GM19193 (cell line): ENCODE data around the gene KCNIP1.

Experiments
- POLR2A ChIP-seq: IDR thresholded peaks from 4 replicates; pipeline ENCODE4 v1.6.1; 2011; ENCODE audit not compliant: insufficient read depth, insufficient read length; ENCODE audit errors: extremely low read depth

KCNIP1 gene

DNA sequence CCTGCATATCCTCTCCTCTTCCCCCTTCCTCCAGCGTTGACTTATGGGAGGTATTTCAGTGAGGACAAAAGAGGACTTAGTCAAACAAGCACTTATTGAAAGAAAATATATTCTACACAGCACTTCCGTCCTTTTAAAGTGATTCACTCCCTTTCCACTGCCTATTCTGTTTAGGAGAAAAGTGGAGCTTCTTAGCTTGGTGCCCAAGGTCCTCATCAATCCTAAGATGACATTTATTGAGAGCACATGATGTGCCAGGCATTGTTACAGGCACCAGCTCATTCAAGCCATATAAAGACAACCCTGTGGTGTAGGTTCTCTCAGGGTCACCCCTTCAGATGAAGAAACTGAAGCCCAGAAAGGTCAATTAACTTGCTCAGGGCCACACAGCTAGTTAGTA, 95.9 kb downstream of the KCNIP1 start:
- no peak for TF ChIP-seq POLR2A

- TF ChIP-seq POLR2A, result no peak
Observed at GRCh38 chr5:170601619-170602018, 97.8 kb downstream of the KCNIP1 start.

DNA sequence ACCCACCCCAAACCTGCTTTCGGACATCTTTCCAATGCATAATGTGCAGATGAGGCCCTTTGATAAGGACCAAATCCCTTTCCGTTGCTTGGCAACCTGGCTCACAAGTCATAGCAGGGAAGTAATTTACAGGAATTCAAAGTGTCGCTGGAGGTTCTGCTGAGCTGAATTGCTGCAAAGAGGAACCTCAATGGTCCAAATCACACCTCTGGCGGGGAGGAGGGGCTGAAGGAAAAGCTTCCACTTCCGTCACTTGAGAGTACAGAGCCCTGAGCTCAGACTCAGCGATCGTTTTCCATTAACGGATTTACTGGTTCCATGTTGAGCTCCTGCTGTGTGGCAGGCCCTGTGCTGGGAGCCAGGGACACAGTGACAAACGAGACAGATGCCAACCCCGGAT, 99.3 kb downstream of the KCNIP1 start:
- TF ChIP-seq POLR2A, result no peak

- TF ChIP-seq POLR2A, result no peak
Observed at GRCh38 chr5:170603578-170604565, 100.1 kb downstream of the KCNIP1 start.

DNA sequence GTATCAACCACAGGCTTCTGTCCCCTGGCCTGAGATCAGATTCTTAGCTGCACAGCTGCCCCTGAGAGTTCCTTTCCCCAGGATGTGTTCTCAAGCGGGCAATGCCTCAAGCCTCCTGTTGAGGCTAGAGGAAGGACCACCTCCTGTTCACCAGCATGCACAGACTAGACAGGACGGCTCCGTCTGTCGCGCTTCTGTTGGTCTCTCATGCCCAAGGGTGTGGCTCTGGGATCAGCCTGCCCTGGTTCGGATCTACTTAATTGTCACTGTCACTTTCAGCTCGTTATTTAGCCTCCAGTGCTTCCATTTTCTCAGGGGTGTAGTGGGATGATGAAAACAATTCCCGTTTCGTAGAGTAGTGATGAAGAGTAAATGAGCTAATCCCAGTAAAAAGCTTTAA, 103.1 kb downstream of the KCNIP1 start:
- no peak for TF ChIP-seq POLR2A

DNA sequence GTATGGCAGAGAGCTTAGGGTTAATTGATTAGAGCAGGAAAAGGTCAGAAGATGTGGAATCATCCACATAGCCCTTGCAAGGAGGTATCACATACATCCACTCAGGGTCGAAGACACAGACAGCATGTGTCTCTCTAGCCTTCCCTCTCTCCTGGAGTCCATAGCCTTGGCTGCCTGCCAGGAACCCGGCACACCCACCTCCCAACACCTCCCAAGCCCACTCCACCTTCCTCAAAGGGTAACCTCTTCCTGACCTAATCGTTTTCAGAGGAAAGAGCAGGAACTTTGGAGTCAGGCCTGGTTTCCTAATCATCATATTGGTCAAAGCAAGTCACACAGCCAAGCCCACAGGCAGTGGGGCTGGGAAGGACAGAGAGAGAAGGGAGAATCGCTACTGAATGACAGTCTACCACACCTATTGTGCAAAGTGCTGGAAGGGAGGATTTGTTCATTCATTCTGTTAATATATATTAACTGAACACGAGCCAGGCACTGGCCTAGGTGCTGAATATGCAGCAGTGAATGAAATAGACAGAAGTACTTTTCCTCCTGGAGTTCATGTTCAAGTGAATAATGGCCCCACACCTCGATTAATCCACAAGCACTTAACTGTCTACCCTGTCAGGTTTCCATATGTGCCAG, 107.8 kb downstream of the KCNIP1 start:
- TF ChIP-seq POLR2A, result no peak

DNA sequence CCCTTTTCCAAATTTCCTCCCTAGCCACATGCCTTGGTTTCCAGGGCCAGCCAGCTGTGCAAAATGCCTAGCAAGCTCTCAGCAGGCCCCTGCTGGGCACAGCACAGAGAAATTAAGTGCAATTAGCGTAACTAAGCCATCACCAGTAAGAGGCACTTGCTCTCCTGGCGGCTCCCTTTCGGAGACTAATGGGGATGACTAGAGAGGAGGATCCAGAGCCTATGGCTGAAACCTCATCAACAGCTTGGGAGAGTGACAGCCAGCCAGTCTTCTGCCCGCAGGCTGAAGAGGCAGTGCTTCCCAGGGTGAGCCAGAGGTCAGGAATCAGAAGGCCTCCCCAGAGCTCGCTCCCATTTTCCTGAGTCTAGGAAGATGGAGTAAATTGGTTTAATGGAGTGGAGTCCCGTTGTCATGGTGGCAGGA, 108.4 kb downstream of the KCNIP1 start:
- no peak for TF ChIP-seq POLR2A

DNA sequence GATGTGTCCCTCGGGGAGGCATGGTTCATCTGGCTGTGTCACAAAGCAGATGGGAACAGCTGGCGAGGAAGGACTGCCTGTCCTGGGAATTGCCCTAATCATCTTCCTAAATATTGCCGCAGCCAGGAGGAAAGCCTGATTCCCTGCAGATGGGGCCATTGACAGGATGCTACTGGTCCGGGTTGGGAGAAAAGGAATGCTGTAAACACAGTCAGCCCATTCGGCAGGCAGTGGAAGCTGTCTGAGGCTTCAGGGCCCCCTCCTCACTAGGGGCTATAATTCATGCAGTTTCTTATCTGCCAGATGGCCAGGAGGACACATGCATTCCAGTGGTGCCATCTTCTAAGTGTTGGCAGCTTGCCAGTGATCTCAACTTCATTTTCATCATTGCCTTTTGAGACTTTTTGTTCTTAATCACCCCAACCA, 110.3 kb downstream of the KCNIP1 start:
- no peak for TF ChIP-seq POLR2A

DNA sequence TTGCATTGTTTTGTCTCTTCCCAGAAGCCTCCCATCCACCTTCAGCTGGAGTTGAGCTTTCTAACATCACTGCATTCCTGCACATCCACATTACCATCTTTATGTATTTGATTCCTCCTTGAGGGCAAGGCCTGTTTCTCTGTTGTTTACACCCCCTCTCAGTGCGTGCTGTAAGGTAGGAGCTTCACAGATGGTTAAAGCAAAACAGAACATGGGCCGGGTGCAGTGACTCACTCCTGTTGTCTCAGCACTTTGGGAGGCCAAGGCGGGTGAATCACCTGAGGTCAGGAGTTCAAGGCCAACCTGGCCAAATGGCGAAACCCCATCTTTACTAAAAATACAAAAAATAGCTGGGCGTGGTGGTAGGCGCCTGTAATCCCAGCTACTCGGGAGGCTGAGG, 110.9 kb downstream of the KCNIP1 start:
- TF ChIP-seq POLR2A, result no peak

DNA sequence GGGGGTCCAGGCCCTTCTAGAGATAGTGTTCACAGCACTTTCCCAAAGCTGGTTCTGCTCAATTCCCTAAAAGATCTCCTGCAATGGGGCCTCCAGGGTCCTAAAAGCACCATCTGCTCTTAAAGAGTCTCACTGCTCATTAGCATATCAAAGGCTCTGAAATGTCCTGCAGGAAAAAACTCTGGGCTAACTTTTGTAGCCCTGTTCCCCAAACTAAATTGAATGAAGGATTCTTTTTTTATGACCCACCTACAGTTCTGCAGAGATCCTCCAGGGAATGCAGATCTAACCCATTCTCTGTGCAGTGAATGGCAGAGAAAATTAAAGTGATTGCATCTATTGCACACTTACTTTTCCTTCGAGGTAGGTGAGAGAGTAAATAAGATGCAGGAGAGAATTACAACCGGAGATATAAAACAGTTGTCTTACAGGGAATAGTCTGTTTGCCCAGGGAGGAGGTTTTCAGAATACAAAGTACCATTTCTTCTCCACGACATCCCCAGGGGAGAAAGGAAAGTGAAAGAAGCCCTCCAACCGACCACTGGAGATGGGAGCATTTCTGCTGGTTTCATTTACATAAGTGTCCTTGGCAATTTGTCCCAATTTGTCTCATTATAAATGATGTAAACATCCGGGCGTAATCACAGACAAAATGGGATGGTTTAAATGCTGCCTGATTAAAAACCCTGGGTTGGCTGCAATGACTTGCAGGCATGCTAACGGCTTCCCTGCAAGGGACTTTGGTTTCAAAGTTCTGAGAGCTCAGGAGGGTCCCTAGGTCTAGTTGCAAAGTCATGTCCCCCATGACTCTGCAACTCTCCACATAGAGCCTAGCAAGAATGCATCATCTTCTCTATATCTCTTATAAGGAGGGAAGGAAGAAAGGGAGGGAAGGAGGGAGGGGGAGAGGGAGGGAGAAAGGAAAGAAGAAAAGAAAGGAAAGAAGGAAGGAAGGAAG, 114.0 kb downstream of the KCNIP1 start:
- TF ChIP-seq POLR2A, result no peak

DNA sequence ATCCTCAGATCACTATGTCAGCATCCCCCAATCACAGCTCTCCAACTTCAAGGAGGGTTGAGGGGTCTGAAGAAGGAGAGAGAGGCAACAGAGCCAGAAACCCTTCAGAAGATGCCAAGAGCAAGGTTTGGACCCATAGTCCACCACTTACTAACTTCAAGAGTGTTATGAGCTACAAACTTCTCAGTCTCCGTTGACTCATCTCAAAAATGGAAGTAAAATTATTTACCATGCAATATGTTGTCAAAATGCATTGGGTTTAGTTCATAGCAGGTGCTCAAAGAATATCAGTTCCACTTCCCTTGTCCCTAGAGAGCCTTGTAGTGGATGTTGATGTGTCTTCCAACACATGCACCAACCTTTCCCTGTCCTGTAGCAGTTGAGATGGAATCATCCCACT, 116.0 kb downstream of the KCNIP1 start:
- TF ChIP-seq POLR2A, result no peak

- TF ChIP-seq POLR2A, result no peak
Observed at GRCh38 chr5:170622933-170623332, 119.1 kb downstream of the KCNIP1 start.

GRCh38 chr5:170623576-170624181, 119.9 kb downstream of the KCNIP1 start:
- no peak for TF ChIP-seq POLR2A

DNA sequence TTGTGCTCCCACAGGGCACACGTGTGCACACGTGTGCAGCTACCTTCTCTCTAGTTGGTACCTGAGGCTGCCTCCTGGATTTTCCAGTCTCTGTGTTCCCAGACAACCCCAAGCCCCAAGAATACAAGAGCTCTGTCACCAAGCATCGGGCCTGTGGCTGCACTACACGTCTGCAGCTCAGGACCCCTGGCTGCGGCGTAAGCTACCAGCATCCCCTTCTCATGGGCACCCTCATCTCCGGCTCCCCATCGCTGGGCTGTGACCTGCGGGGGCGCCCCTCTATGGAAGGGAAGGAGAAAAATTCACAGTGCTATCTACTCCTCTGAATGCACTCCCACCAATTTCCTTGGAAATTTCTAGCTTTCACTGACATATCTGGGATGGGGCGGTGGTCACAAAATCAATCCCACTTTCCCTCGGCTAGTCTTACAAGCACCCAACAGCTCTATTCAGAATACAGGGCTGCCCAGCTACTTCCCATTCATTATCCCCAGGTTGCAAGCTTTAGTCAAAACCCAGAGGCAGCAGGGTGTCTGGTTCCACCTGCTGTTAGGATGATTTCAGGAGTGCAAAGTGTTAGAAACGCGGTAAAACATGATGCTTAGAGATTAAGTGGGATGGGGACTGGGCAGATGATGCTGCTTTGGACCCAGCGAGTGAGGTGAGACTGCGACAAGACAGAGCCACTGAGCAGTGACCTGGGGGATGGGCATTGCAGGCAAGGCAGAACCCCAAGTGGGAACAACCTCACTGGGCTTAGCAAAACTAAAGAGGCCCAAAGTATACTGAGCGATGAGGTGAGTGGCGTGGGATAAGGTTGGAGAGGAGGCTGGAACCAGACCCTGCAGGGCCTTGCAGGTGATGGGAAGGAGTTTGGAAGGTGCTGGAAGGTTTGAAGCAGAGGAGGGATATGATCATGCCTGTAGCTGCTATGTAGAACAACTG, 121.7 kb downstream of the KCNIP1 start:
- no peak for TF ChIP-seq POLR2A

DNA sequence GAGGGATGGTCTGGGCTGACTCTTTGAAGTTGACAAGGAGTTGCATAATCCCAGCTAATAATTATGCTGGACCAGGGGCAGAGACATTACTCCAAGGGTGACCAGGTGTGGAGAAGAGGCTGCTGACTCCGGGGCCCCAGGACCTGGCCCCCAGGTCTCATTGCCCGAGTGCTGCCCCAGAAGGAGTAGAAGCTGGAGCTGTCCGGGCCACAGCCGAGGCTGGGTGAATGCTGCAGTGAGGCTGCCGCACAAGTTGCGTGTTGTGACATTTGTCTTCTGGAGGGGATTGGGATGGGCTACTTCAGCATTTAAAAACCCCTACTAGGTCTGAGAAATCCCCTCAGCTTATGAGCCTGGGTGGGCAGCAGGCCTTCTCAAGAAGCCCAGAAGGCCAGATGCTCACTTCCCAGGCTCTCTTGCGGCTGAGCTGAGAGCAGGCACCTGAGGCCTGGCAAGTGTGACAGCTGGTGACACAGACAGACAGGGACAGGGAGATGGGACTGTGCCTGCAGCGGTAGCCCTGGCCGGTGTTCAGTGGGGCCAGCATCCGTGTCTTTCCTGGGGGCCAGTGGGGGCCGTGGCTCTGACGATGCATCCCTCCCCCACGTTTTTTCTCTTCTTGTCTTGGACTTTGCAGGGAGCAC, 122.8 kb downstream of the KCNIP1 start:
- no peak for TF ChIP-seq POLR2A
